ENCODE measurements around the gene ETS1.

- no peak for TF ChIP-seq POLR2AphosphoS5 (IDR thresholded peaks at IDR 0.05; ENCODE audit: low read depth, low read length)
- no peak for TF ChIP-seq REST (IDR thresholded peaks at IDR 0.05; ENCODE audit: insufficient read depth in 1 of 2, low read depth in 2 of 2, low read length in 2 of 2)
Observed at GRCh38 chr11:128462189-128462588, 125.2 kb downstream of the ETS1 start.
